CMK (cell line): ENCODE results near the gene SLC5A9.
"Not testable (repeated sequence)": the region's sequence is repeated elsewhere in the genome, so short reads cannot be mapped to it uniquely, and the experiment has no call there.

Experiments
- DNase-seq: peaks from one replicate; pipeline ENCODE4 v3.0.0-alpha.2; 2010; ENCODE audit warnings: low read depth

The SLC5A9 gene

GRCh38 chr1:48242141-48242736 lies 19.7 kb downstream of the SLC5A9 start:
- no peak for DNase-seq

- no peak for DNase-seq
Observed at GRCh38 chr1:48245106-48245505, 22.6 kb downstream of the SLC5A9 start.

GRCh38 chr1:48246727-48247126 lies 24.2 kb downstream of the SLC5A9 start:
- DNase-seq, result no peak

GRCh38 chr1:48248356-48248755 lies 25.8 kb downstream of the SLC5A9 start:
- DNase-seq, result no peak

GRCh38 chr1:48249868-48250267 lies 27.4 kb downstream of the SLC5A9 start:
- no peak for DNase-seq

- DNase-seq, result no peak
Observed at GRCh38 chr1:48250572-48250971, 28.1 kb downstream of the SLC5A9 start.

GRCh38 chr1:48251323-48251722 lies 28.8 kb downstream of the SLC5A9 start:
- DNase-seq, result no peak

- no peak for DNase-seq
Observed at GRCh38 chr1:48251821-48252220, 29.3 kb downstream of the SLC5A9 start.

- no peak for DNase-seq
Observed at GRCh38 chr1:48254254-48254653, 31.7 kb downstream of the SLC5A9 start.

GRCh38 chr1:48258106-48258505 lies 35.6 kb downstream of the SLC5A9 start:
- DNase-seq, result no peak

- DNase-seq, result no peak
Observed at GRCh38 chr1:48261881-48262400, 39.4 kb downstream of the SLC5A9 start.

- no peak for DNase-seq
Observed at GRCh38 chr1:48263041-48263440, 40.5 kb downstream of the SLC5A9 start.

- no peak for DNase-seq
Observed at GRCh38 chr1:48266576-48266975, 44.1 kb downstream of the SLC5A9 start.

- DNase-seq, result not testable (repeated sequence)
Observed at GRCh38 chr1:48277437-48277836, 54.9 kb downstream of the SLC5A9 start.

- not testable (repeated sequence) for DNase-seq
Observed at GRCh38 chr1:48282329-48282728, 59.8 kb downstream of the SLC5A9 start.

- DNase-seq, result not testable (repeated sequence)
Observed at GRCh38 chr1:48284696-48285420, 62.3 kb downstream of the SLC5A9 start.

GRCh38 chr1:48285525-48285924 lies 63.0 kb downstream of the SLC5A9 start:
- no peak for DNase-seq

GRCh38 chr1:48291421-48291820 lies 68.9 kb downstream of the SLC5A9 start:
- DNase-seq, result no peak

GRCh38 chr1:48292706-48293105 lies 70.2 kb downstream of the SLC5A9 start:
- no peak for DNase-seq

GRCh38 chr1:48294094-48294493 lies 71.6 kb downstream of the SLC5A9 start:
- not testable (repeated sequence) for DNase-seq

- no peak for DNase-seq
Observed at GRCh38 chr1:48294656-48295055, 72.1 kb downstream of the SLC5A9 start.
